GM19372 (cell line): ENCODE results near the gene LCE6A.

ENCODE experiments used
- ATAC-seq: cut with Tn5 transposase; IDR thresholded peaks from one replicate; pipeline ENCODE4 v1.9.1; 2021; ENCODE audit warnings: mild to moderate bottlenecking, low read depth, moderate library complexity; ENCODE audit not compliant: unreplicated experiment

The LCE6A gene, protein sequence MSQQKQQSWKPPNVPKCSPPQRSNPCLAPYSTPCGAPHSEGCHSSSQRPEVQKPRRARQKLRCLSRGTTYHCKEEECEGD

GRCh38 chr1:152842556-152842955, at the start of gene LCE6A:
Gene LCE6A (plus strand): TSS chr1:152842856. CDS start chr1:152843521, 665 bp downstream.
- no peak for ATAC-seq

DNA sequence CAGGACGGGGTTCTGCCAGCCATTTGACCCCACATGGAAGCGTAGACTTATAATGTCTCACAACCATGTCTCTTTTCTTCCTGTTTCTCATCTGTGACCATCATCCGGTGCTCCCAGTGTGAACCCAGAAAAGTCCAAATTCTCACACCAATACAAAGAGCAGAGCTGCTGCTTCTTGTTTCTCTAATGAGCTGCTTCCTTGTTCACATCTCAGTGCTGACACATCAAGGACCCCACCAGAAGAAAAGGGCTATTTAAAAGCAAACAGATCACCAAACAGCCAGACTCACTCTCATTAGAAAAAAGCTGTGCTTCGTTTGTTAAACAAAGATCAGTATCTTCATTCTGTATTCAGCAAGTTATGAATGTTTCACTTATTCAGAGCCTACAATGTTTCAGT, 47.0 kb upstream of the LCE6A start:
- ATAC-seq: no peak

GRCh38 chr1:152796421-152796820, 46.2 kb upstream of the LCE6A start, which contains the start of gene LCE1D:
Gene LCE1D (plus strand): TSS chr1:152796721. CDS start chr1:152797795, 1,074 bp downstream.
- no peak for ATAC-seq

DNA sequence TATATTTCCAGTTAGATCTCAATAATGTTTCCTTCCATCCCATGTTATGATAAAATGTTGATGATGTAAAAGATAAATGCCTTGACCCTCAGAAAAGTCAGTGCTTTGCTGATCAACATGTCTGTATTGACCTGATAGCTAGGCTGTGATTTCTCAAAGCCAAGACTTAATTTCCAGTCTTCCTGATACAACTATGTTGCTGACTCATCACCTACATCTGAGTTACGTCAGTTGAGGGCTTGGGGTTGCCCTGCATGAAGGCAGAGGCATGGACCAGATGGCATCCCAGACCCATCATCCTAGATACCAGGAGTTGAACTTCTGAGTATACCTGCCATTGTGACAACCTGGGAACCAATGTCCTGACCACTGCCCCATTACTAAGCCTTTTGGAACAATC, 41.3 kb upstream of the LCE6A start:
- no peak for ATAC-seq

DNA sequence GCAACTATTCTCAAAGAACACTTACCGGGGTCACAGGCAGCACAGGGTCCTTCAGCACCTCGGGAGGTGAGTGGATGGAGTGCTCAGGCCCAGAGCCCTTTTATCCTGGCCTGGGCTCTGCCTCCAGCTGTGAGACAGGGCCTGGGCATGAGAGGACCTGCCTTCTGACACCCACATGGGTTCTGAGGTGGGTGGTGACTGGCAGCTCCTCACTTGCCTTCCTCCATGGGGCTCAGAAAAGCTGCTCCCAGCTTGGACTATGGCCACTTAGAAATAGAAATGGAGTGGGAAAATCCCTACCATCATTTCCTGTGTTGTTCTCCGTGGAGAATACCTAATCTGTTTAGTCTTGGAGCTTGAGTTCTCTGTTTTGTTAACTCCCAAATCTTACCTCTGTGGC, 36.1 kb upstream of the LCE6A start, which contains the start of gene LCE1C:
Gene LCE1C (minus strand): TSS at position 76 of the 400 bp plus-strand sequence. CDS start 1,173 bp downstream, outside the sequence.
- no peak for ATAC-seq

DNA sequence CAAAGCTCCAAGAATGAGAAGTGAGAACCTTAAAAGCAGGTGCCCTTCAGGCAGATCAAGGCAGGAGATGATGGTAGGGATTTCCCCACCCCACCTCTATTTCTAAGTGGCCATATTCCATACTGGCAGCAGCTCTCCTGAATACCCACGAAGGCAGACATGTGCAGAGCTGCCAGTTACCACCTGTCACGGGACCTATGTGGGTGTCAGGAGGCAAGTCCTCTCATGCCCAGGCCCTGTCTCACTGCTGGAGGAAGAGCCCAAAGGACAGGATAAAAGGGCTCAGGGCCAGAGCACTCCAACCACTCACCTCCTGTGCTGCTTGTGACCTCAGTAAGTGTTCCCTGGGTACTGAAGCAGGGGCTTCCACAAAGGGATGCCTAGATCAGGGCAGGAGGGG, 31.6 kb upstream of the LCE6A start:
- no peak for ATAC-seq

DNA sequence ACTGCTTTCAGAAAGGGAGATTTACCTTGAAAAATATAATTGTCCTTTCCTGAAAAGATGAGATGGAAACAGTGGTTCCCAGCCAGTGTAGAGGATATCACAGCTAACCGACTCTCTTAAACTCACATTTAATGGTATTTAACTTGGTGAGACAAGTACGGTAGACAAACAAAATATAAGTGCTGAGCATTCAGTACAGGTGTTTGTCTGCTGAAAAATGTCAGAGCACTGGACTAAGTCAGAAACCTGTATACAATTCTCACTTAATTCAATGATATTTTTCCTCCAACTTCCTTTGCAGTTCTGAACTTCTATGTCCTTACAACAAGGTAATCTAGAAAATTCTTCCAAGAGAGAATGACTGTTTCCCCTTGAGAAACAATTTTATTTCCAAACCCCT, 31.0 kb upstream of the LCE6A start, which contains the start of gene LCE1B:
Gene LCE1B (plus strand): TSS at position 301 of the 400 bp plus-strand sequence. CDS start 476 bp downstream, outside the sequence.
- ATAC-seq: no peak

DNA sequence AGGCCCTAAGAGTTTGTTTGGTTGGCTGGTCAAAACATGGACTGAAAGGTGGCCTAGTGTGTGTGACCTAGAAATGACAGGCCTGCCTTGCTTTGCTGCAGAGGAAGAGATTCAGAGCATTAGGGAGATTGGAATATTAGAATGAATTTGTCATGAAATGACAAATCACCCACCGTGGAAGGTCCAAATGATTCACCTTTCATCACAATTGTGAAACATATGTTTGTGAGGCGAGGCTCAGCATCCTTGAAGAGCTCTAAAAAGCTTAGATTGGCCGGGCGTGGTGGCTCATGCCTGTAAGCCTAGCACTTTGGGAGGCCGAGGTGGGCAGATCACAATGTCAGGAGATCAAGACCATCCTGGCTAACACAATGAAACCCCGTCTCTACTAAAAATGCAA, 25.3 kb upstream of the LCE6A start:
- ATAC-seq: no peak

DNA sequence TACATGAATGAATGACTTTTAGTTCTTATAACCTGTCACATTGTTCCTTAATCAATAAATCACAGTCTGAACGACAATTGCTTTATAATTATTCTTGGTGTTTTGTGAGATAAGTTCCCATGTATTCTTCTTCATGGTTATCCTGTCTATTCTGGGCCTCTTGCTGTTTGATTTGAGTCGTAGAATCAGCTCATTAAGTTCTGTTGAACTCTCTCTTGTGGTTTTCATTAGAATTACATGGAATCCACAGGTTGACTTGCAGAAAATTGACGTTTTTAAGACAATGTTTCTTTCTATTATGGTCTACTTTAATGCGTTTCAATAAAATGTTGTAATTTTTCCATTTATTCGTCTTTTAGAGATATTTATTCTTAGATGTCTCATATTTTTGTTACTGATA, 19.4 kb upstream of the LCE6A start:
- ATAC-seq: no peak

- no peak for ATAC-seq
These were observed 17.7 kb upstream of the LCE6A start for GRCh38 chr1:152824964-152825363.

DNA sequence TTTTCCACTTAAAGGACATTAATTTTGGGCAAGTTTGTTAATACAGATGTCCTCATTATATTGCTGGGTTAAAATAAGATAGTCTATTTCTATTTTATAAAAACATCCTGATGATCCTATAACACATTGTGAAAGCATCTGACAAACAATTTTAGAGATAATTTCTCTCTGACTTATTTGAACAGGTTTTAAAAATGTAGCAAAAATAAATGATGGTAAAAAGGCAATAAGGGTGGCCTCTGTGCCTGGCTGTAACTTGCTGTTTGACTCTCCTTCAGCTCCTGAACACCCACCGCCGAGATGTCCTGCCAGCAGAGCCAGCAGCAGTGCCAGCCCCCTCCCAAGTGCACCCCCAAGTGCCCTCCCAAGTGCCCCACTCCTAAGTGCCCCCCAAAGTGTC, 15.5 kb upstream of the LCE6A start, which contains the start of gene LCE1A:
Gene LCE1A (plus strand): TSS at position 301 of the 400 bp plus-strand sequence. CDS start 0 bp downstream, at position 301.
- ATAC-seq: no peak

DNA sequence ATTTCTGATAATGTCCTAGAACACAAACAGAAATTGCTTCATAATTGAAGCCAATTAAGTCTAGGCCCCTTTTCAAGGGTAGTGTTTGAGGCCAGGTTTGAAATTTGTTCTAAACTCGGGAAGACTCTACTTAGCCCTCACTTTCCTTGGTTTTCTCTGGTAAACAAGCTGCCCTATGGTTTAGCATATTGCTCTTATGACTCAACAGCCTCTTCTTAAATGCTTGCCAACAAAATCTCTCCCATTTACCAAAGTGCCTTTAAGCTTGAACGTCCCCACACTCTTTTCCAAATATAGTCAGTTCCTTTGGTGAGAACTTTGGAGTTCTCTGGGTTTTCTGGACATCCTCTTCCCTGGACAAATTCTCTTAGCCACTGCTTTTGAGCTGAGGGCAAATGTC, 5.8 kb upstream of the LCE6A start:
- ATAC-seq: no peak

- no peak for ATAC-seq
These were observed 13.0 kb downstream of the LCE6A start for GRCh38 chr1:152855661-152856060.

DNA sequence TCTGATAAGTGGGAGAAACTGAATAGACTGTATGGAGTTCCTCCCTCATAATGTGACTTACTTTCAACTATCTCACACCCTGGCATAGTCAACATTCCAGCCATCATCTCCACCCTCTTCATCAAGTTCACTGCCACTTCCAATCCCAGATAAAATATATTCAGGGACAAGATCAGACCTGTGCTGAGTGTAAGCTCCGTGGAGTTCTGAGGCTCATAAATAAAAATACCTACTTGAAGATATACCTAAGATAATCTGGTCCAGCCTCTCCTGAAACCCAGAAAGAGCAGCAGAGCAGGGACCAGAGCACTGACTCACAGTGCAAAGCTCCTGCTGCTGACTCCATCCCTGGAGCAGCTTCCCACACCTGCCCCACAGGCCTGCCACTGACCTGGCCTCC, 15.4 kb downstream of the LCE6A start:
- ATAC-seq: no peak

DNA sequence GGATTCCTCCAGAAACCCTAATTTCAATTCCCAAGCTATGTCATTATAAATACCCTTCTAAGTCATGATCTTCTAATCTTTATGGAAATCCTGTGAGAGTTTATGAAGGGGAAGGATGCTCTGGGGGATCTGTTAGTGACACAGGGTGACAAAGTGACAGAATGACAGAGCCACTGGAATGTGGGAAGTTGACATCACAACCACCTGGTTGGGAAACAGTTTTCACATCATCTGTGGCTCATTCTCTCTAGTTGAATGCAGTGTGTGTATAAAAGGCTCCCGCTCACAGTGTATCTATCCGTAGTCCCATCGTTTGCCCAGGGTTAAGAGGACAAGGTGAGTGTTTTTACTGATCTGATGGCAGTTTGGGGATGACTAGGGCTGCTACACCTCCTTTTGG, 17.0 kb downstream of the LCE6A start, which contains the start of gene LCE7A:
Gene LCE7A (plus strand): TSS at position 301 of the 400 bp plus-strand sequence. CDS start 702 bp downstream, outside the sequence.
- no peak for ATAC-seq

GRCh38 chr1:152860129-152860528, 17.5 kb downstream of the LCE6A start:
- ATAC-seq: no peak

DNA sequence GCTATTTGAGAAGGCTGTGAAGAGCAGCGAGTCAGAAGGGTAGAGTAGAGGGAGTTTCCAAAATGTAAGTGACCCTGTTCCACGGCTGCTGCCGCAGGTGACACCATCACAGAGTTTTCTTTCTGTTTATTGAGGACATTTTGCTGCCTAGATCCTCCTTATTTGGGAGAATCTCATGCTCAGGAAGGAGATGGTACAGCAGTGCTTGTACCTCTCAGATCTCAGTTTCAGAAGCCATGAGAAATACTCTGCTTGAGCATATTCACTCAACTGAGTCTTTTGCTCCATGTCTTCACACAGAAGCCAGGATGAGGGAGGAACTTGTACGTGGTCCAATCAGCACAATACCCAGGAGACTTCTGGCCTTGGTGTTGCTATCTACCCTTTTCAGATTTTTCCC, 18.7 kb downstream of the LCE6A start:
- no peak for ATAC-seq

DNA sequence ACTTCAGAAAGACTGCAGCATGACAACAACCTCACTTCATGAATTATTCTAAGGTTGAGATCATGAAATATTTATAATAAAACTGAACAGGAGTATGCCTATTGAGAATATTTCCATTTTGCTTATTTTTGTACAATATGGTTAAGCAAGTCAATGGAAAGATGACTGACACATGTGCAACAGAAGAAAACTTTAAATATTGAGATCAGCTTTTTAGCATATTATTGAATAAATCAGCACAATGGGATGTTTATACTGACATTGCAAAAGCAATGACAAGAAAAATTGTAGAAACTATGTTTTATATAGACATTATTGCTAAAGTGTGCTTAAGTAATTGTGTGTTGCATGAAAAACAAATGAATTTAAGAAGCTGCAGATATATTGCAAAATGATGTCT, 21.8 kb downstream of the LCE6A start:
- ATAC-seq: no peak

- ATAC-seq: no peak
These were observed 23.7 kb downstream of the LCE6A start for GRCh38 chr1:152866321-152866720.

DNA sequence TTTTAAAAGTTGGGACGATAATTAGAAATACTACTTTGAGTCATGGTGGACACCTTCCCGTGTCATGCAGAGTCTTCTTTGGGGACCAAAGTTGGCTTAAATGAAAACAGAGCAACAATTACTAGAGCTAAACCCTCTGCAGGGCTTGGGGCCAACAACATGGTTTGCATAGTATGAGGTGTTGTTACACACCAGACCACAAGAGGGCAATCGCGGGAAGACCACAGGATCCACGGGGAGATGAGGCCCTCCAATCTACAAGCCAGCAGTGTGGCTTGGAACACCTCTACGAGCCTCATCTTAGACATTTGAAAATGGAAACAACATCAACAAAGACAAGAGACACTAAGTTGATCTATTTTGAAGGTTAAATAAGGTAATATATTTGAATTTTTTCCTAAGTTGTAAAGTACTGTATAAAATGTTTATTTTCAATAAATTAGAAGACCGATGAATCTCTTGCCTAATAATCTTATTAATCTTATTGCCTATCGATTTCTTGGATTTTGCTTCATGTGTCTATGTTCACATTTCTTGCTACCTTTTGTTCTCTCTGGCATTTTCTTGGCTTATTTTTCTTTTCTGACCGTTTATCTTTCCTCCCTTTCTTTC, 27.3 kb downstream of the LCE6A start:
- ATAC-seq: no peak

DNA sequence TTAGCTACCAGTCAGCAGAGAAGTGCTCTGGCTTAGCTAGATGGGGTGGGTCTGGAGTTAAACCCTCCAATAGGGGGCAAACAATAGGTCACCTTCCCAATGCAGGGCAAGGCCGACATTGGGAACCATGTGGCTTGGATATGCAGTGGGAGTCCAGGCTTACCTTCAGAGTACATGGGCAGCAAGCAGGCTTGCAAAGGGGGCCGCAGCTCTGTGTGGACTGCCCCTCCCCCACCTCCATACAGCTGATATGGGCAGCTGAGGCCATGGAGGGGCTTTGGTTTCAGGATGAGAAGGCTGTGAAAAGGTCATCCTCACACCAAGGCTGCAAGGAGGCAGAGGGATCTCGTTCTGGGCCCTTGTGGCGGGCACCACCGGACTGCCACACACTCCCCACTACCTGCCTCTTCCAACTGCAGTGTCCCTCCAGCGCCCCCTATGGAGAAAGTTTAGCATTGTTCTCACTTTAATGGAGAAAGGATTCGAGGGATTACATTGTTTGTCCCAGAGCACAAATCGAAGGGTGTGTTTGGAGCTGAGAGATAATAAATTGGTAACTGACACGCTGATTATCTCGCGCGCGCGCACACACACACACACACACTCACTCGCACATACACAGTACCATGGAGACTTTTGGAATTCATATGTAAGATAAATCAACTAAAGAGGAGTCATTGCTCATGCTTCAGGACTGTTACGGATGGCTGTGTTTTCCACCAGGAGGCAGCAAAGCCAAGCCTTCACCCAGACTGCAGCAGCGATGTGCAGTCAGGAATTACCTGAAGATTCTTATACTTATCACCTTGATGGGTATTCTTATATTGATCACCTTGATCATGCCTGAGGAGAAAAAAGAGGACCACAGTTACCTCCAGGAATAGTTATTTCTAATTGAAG, 28.4 kb downstream of the LCE6A start:
- ATAC-seq: no peak
